Mesenchymal stem cell (in vitro differentiated cells and primary cell): Measurements from ENCODE around the gene TEAD2.
A peak's percentile ranks its signal among the peaks of the same experiment; 100 is the strongest.

ENCODE experiments used
- DNase-seq: peaks from one replicate; pipeline ENCODE4 v3.0.0-alpha.2; 2013
- H2AFZ ChIP-seq: one replicate; pipeline ENCODE4 v1.6.1; 2013; ENCODE audit warnings: low read depth, mild to moderate bottlenecking, control low read depth, inconsistent platforms, low read length, moderate library complexity
- H2AK5ac ChIP-seq: 2 replicates; pipeline ENCODE4 v1.6.1; 2013; ENCODE audit warnings: low read length, moderate library complexity, mild to moderate bottlenecking, inconsistent platforms; ENCODE audit not compliant: severe bottlenecking
- H2BK120ac ChIP-seq: one replicate; pipeline ENCODE4 v1.6.1; 2013; ENCODE audit warnings: low read depth, mild to moderate bottlenecking, inconsistent platforms, low read length, moderate library complexity
- H2BK12ac ChIP-seq, 2 experiments: one replicate each; pipeline ENCODE4 v1.6.1; 2013; ENCODE audit warnings: inconsistent platforms in 2 of 2, low read length in 2 of 2, mild to moderate bottlenecking in 2 of 2, moderate library complexity in 2 of 2, control low read depth in 1 of 2
- H2BK15ac ChIP-seq: one replicate; pipeline ENCODE4 v1.6.1; 2013; ENCODE audit warnings: mild to moderate bottlenecking, low read depth, inconsistent platforms; ENCODE audit not compliant: poor library complexity, severe bottlenecking
- H2BK5ac ChIP-seq: 2 replicates; pipeline ENCODE4 v1.6.1; 2013; ENCODE audit warnings: low read depth, mild to moderate bottlenecking, low read length, control low read depth, inconsistent platforms; ENCODE audit not compliant: poor library complexity, severe bottlenecking
- H3K14ac ChIP-seq, 2 experiments: one replicate each; pipeline ENCODE4 v1.6.1; 2013; ENCODE audit warnings: inconsistent platforms in 2 of 2, low read length in 2 of 2, control low read depth in 1 of 2, mild to moderate bottlenecking in 1 of 2, moderate library complexity in 1 of 2
- H3K18ac ChIP-seq, 2 experiments: one replicate each; pipeline ENCODE4 v1.6.1; 2013; ENCODE audit warnings: inconsistent platforms in 2 of 2, low read length in 2 of 2, control low read depth in 1 of 2, low read depth in 1 of 2, mild to moderate bottlenecking in 1 of 2
- H3K23ac ChIP-seq, 2 experiments: one replicate each; pipeline ENCODE4 v1.6.1; 2013; ENCODE audit warnings: inconsistent platforms in 2 of 2, low read length in 2 of 2, mild to moderate bottlenecking in 2 of 2, moderate library complexity in 2 of 2, control low read depth in 1 of 2
- H3K27ac ChIP-seq: 2 replicates; pipeline ENCODE4 v1.5.1; 2013; ENCODE audit warnings: mild to moderate bottlenecking, moderate library complexity, low read length, control low read depth, inconsistent platforms; ENCODE audit not compliant: poor library complexity, severe bottlenecking
- H3K27me3 ChIP-seq, 2 experiments: 2 replicates each; pipeline versions ENCODE4 v1.6.1 to v1.7.0; 2013; ENCODE audit warnings: low read length in 2 of 2, mild to moderate bottlenecking in 2 of 2, moderate library complexity in 2 of 2, control low read depth in 1 of 2, inconsistent platforms in 1 of 2; ENCODE audit not compliant: control insufficient read depth in 1 of 2, insufficient read depth in 1 of 2
- H3K36me3 ChIP-seq, 2 experiments: 2 replicates each; pipeline versions ENCODE4 v1.6.1 to v1.7.0; 2013; ENCODE audit warnings: low read length in 2 of 2, control low read depth in 1 of 2, inconsistent platforms in 1 of 2, low read depth in 1 of 2, mild to moderate bottlenecking in 1 of 2; ENCODE audit not compliant: insufficient read depth in 2 of 2, control insufficient read depth in 1 of 2
- H3K4ac ChIP-seq, 2 experiments: one replicate each; pipeline ENCODE4 v1.6.1; 2013; ENCODE audit warnings: inconsistent platforms in 2 of 2, low read length in 2 of 2, mild to moderate bottlenecking in 2 of 2, moderate library complexity in 2 of 2, control low read depth in 1 of 2, low read depth in 1 of 2
- H3K4me1 ChIP-seq: 2 replicates; pipeline ENCODE4 v1.6.1; 2013; ENCODE audit warnings: low read depth, low read length, control low read depth; ENCODE audit not compliant: control insufficient read depth, insufficient read depth
- H3K4me2 ChIP-seq: 2 replicates; pipeline ENCODE4 v1.6.1; 2013; ENCODE audit warnings: low read length, mild to moderate bottlenecking, inconsistent platforms; ENCODE audit not compliant: poor library complexity, severe bottlenecking
- H3K4me3 ChIP-seq, 2 experiments: 2 replicates each; pipeline versions ENCODE4 v1.5.1 to v1.7.0; 2013; ENCODE audit warnings: low read length in 2 of 2, mild to moderate bottlenecking in 2 of 2, control low read depth in 1 of 2, low read depth in 1 of 2; ENCODE audit not compliant: insufficient read depth in 1 of 2
- H3K79me1 ChIP-seq: replicated peaks from 2 replicates; pipeline ENCODE4 v1.6.1; 2013; ENCODE audit warnings: mild to moderate bottlenecking, control low read depth, low read length, inconsistent platforms; ENCODE audit not compliant: poor library complexity, severe bottlenecking
- H3K9ac ChIP-seq: 2 replicates; pipeline ENCODE4 v1.7.0; 2013; ENCODE audit warnings: mild to moderate bottlenecking, low read length, moderate library complexity
- H3K9me3 ChIP-seq: 2 replicates; pipeline ENCODE4 v1.7.0; 2013; ENCODE audit warnings: mild to moderate bottlenecking, low read length; ENCODE audit not compliant: control insufficient read depth
- H4K8ac ChIP-seq: one replicate; pipeline ENCODE4 v1.6.1; 2013; ENCODE audit warnings: inconsistent platforms, mild to moderate bottlenecking, low read length, moderate library complexity
- H4K91ac ChIP-seq: one replicate; pipeline ENCODE4 v1.6.1; 2013; ENCODE audit warnings: mild to moderate bottlenecking, low read length, inconsistent platforms
- WGBS: methylation state at CpG from one replicate; pipeline ENCODE4 v1.1.7; 2013; ENCODE audit warnings: mixed read lengths; 5-methylcytosine and 5-hydroxymethylcytosine counted together

TEAD2 gene

DNA sequence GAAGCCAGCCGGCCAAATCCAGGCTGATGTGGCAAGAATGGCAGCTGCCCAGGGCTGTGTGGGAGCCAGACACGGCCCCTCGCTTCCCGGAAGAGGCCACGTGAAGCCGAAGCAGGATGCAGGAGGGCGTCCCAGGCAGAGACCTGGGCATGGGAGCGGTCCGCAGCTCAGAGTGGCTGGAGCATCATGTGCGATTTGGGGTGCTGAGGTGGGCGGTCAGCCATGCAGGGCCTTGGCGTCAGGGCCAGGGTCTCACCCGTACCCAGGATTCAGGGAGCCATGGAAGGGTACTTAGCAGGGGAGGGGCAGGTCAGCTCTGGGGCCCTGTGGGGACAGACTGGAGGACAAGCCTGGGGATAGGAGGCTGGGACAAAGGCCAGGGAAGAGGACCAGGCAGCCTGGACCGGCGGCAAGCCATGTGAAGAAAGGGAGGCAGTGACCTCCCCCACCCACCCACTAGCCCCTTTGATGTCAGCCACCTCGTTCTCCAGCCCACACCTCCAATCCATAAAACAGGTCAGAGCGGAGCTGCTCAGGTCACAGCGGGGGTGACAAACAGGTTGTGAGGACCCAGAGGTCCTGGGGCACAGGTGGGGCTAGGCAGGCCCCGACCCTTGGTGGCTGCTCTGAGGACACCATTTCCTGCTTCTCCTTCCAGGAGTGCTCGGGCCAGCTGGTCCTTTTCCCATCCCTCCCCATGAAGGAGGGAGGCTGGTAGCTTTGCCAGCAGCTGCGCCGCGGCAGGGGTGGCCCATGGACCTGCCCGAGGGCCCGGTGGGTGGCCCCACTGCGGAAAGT is 28.1 kb upstream of the TEAD2 start:
- H3K23ac ChIP-seq, result no peak overlapping the region
- H3K14ac ChIP-seq, result no peak overlapping the region
- H3K27ac ChIP-seq, result no peak overlapping the region
- peaks cover 28 to 62% of the 10 kb centered on the region in 2 experiments for H3K27me3 ChIP-seq
- no peak overlapping the region for H3K4ac ChIP-seq
- peaks cover 1% of the 10 kb centered on the region for H3K4me1 ChIP-seq
- no peak overlapping the region for H3K18ac ChIP-seq
- H3K4me2 ChIP-seq, result no peak overlapping the region
- H2BK15ac ChIP-seq, result no peak overlapping the region
- 74% methylated on average over 26 of the region's 26 CpGs for WGBS
- H2BK12ac ChIP-seq, result no peak overlapping the region
- H4K8ac ChIP-seq, result no peak overlapping the region
- no peak for DNase-seq
- no peak overlapping the region for H2BK5ac ChIP-seq
- H3K9me3 ChIP-seq, result no peaks in the 10 kb centered on the region
- H3K79me1 ChIP-seq, result no peaks in the 10 kb centered on the region
- H3K4me3 ChIP-seq, result no peak overlapping the region
- H3K36me3 ChIP-seq, result no peaks in the 10 kb centered on the region
- H3K9ac ChIP-seq, result no peak overlapping the region
- H2AFZ ChIP-seq, result no peak overlapping the region
- H2BK120ac ChIP-seq, result no peak overlapping the region
- no peak overlapping the region for H4K91ac ChIP-seq
- no peak overlapping the region for H2AK5ac ChIP-seq

DNA sequence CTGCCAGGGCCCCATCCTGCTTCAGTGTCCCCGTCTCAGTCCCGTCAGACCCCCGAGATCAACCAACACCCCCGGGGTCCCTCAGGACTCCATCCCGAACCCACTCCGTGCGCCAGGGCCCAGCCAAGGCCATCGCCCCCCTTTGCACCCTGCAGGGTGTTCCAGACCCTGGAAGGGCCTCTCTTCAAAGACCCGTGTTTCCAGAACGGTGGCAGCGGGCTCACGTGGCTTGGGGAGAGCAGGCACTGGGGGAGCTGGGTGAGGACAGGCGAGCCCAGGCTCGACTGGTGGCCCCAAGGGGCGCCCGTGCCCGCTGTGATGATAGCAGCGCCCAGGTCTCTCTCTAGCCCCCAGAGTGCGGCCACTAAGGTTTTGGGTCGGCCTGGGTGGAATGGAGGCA is 27.2 kb upstream of the TEAD2 start:
- no peak overlapping the region for H4K91ac ChIP-seq
- no peaks in the 10 kb centered on the region for H3K79me1 ChIP-seq
- no peak overlapping the region for H2BK12ac ChIP-seq
- no peak overlapping the region for H2AFZ ChIP-seq
- peaks cover 24 to 54% of the 10 kb centered on the region in 2 experiments for H3K27me3 ChIP-seq
- no peak overlapping the region for H3K4me3 ChIP-seq
- H3K27ac ChIP-seq, result no peak overlapping the region
- no peak overlapping the region for H2BK15ac ChIP-seq
- no peak overlapping the region for H2AK5ac ChIP-seq
- no peak overlapping the region for H3K23ac ChIP-seq
- H2BK120ac ChIP-seq, result no peak overlapping the region
- H2BK5ac ChIP-seq, result no peak overlapping the region
- no peaks in the 10 kb centered on the region for H3K9me3 ChIP-seq
- H3K4me2 ChIP-seq, result no peak overlapping the region
- peaks cover 1% of the 10 kb centered on the region for H3K4me1 ChIP-seq
- no peak overlapping the region for H3K4ac ChIP-seq
- no peak overlapping the region for H3K18ac ChIP-seq
- H3K36me3 ChIP-seq, result no peaks in the 10 kb centered on the region
- 91% methylated on average over 20 of the region's 20 CpGs for WGBS
- no peak overlapping the region for H4K8ac ChIP-seq
- no peak for DNase-seq
- H3K14ac ChIP-seq, result no peak overlapping the region
- no peak overlapping the region for H3K9ac ChIP-seq

DNA sequence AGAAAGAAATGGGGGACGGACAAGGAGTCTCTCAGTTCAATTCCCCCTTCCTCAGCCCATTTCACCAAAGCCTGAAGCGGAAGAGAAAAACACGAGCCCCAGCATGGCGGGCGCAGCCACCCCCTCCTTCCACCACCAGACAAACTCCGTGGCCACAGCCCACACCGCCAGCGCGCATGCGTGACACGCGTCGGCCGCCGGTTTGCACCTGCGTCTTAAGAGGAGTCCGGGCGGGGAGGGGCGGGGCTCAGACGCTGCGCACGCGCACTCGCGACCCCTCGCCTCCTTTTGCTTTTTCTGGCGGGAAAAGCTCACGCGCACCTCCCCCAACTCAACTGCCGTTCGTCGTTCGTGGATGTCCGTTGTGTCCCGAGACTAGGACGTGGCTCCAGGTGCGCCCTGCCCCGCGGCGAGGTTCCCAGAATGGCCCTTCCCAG is 25.7 kb upstream of the TEAD2 start, which contains the start of gene KASH5:
KASH5 (plus strand) TSS at position 314 of the 437 bp plus-strand sequence. CDS start 2,635 bp downstream, outside the sequence.
- no peak for DNase-seq
- H3K27ac ChIP-seq, result no peak within 1 kb of the TSS
- H3K36me3 ChIP-seq, result no peaks in the 10 kb centered on the region
- 82% methylated on average over 40 of the region's 40 CpGs for WGBS
- no peak within 1 kb of the TSS for H3K18ac ChIP-seq
- H4K91ac ChIP-seq, result peak within 1 kb of the TSS; percentile 39
- peak within 1 kb of the TSS; percentile 52 for H2BK15ac ChIP-seq
- no peak within 1 kb of the TSS for H2BK12ac ChIP-seq
- H3K79me1 ChIP-seq, result no peaks in the 10 kb centered on the region
- no peak within 1 kb of the TSS for H3K4me3 ChIP-seq
- H4K8ac ChIP-seq, result no peak within 1 kb of the TSS
- H3K4me2 ChIP-seq, result no peak within 1 kb of the TSS
- no peak within 1 kb of the TSS for H3K4ac ChIP-seq
- no peak within 1 kb of the TSS for H3K23ac ChIP-seq
- H2AK5ac ChIP-seq, result no peak within 1 kb of the TSS
- no peak within 1 kb of the TSS for H2BK5ac ChIP-seq
- H3K9ac ChIP-seq, result no peak within 1 kb of the TSS
- no peak within 1 kb of the TSS for H3K14ac ChIP-seq
- H3K9me3 ChIP-seq, result peaks cover 10% of the 10 kb centered on the region
- H3K4me1 ChIP-seq, result peaks cover 1% of the 10 kb centered on the region
- H2BK120ac ChIP-seq, result no peak within 1 kb of the TSS
- H2AFZ ChIP-seq, result no peak within 1 kb of the TSS
- peaks cover 11 to 39% of the 10 kb centered on the region in 2 experiments for H3K27me3 ChIP-seq

DNA sequence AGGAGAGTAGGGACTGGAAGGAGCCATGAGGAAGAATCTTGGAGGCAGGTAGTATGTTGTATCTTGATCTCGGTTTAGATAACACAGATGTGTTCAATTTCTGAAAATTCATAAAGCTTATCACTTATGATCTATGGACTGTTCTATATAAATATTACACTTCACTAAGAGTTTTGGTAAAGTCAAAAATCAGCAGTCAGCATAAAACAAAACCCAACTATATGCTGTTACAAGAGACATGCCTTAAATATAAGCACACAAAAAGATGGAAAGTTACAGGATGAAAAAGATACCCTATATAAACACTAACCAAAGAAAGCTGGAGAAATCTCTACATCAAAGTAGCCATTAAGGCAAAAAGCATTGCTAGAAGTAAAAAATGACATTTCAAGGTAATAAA is 21.4 kb upstream of the TEAD2 start:
- Histone ChIP-seq H2BK120ac (no peak overlapping the region), H3K36me3 (no peaks in the 10 kb centered on the region), H3K4ac (no peak overlapping the region), H2BK5ac (no peak overlapping the region), H3K23ac (no peak overlapping the region), H4K91ac (no peak overlapping the region), H3K27ac (no peak overlapping the region), H3K79me1 (no peaks in the 10 kb centered on the region), H3K4me3 (no peak overlapping the region), H2AK5ac (no peak overlapping the region), H2AFZ (no peak overlapping the region), H3K27me3 (peaks cover under 1 to 3% of the 10 kb centered on the region in 2 experiments), H3K9me3 (peaks cover 22% of the 10 kb centered on the region), H3K4me1 (peaks cover 1% of the 10 kb centered on the region), H3K9ac (no peak overlapping the region), H3K4me2 (no peak overlapping the region), H3K18ac (no peak overlapping the region), H2BK15ac (no peak overlapping the region), H2BK12ac (no peak overlapping the region), H4K8ac (no peak overlapping the region), H3K14ac (no peak overlapping the region)
- no CpG with 5 or more reads among the region's 1 CpG for WGBS
- no peak for DNase-seq
